Lower leg skin (tissue), 3 donors: ENCODE measurements around the gene JPH3.

Experiments
- CTCF ChIP-seq, 3 donors: fragments of 450-650 bp; IDR thresholded peaks; one replicate each; pipeline ENCODE4 v1.5.1; 2016; ENCODE audit warnings: antibody characterized with exemption in 3 of 3, mild to moderate bottlenecking in 3 of 3, moderate library complexity in 2 of 3
- POLR2A ChIP-seq, 2 donors: fragments of 450-650 bp; IDR thresholded peaks; one replicate each; pipeline ENCODE4 v1.6.1; 2016 to 2017; ENCODE audit warnings: antibody characterized with exemption in 2 of 2, mild to moderate bottlenecking in 1 of 2, moderate library complexity in 1 of 2

DNA sequence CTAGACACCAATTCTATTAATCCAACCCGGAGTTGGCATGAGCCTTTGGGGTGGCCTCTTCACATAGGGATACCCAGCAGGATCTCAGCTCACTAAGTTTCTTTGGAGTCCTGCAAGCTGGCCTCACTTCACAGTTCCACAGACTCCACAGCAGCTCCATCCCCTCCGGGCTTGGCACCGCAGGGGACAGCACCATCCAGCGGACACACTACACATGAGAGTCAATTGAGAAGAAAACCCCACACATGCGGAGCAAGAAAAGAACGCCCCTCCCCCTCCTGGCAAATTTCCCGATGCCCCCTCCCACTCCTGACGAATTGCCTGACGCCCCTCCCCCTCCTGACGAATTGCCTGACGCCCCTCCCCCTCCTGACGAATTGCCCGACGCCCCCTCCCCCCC lies 132.3 kb downstream of the JPH3 start:
- TF ChIP-seq CTCF (IDR thresholded peaks at IDR 0.05) (no peak), POLR2A (IDR thresholded peaks at IDR 0.05) (no peak)
